ENCODE measurements around the gene DLG5.

Gene DLG5

GRCh38 chr10:77811831-77812430 is 114.6 kb downstream of the DLG5 start:
- no peak for DNase-seq

GRCh38 chr10:77810446-77811335 is 115.9 kb downstream of the DLG5 start:
- no peak for DNase-seq

- no peak for DNase-seq
These were observed 117.2 kb downstream of the DLG5 start for GRCh38 chr10:77809336-77809735.

GRCh38 chr10:77807706-77808105 is 118.8 kb downstream of the DLG5 start:
- DNase-seq: no peak

- DNase-seq: no peak
These were observed 119.9 kb downstream of the DLG5 start for GRCh38 chr10:77806511-77807157.

GRCh38 chr10:77805676-77806075 is 120.9 kb downstream of the DLG5 start:
- DNase-seq: no peak

GRCh38 chr10:77804371-77804770 is 122.2 kb downstream of the DLG5 start:
- DNase-seq: no peak

GRCh38 chr10:77801474-77802161 is 124.9 kb downstream of the DLG5 start:
- DNase-seq: peak; percentile 20 to 45

- no peak for DNase-seq
These were observed 125.8 kb downstream of the DLG5 start for GRCh38 chr10:77800738-77801266.

GRCh38 chr10:77800320-77800719 is 126.2 kb downstream of the DLG5 start:
- DNase-seq: no peak

GRCh38 chr10:77799352-77799751 is 127.2 kb downstream of the DLG5 start:
- peak; percentile 20 to 22 for DNase-seq

- DNase-seq: no peak
These were observed 127.6 kb downstream of the DLG5 start for GRCh38 chr10:77798940-77799339.

- no peak for DNase-seq
These were observed 130.1 kb downstream of the DLG5 start for GRCh38 chr10:77796311-77796915.

GRCh38 chr10:77795426-77796055 is 131.0 kb downstream of the DLG5 start:
- DNase-seq: no peak

- no peak for DNase-seq
These were observed 132.1 kb downstream of the DLG5 start for GRCh38 chr10:77794256-77795142.

GRCh38 chr10:77793831-77794230 is 132.7 kb downstream of the DLG5 start:
- DNase-seq: no peak

GRCh38 chr10:77792155-77792554 is 134.4 kb downstream of the DLG5 start:
- no peak for DNase-seq

GRCh38 chr10:77791506-77791905 is 135.0 kb downstream of the DLG5 start:
- no peak for DNase-seq

- no peak for DNase-seq
These were observed 136.7 kb downstream of the DLG5 start for GRCh38 chr10:77789861-77790260.

GRCh38 chr10:77789016-77789415 is 137.5 kb downstream of the DLG5 start:
- no peak for DNase-seq

- DNase-seq: no peak
These were observed 138.0 kb downstream of the DLG5 start for GRCh38 chr10:77788496-77789010.
